ENCODE results near the gene C19orf44. TPM values are rescaled to one million over a fixed set of nuclear protein-coding genes. Genes with fewer than 3 reads are reported as not detected.

C19orf44 gene
- 1.4 and 1.7 TPM in 2 replicates for total RNA-seq (2012; rRNA removed)
- polyA plus RNA-seq (2012; rRNA removed): 3.8 and 4.1 TPM in 2 replicates
- 1.8 and 3.0 TPM in 2 replicates for polyA plus RNA-seq (2012; cell fraction: cytosol; rRNA removed)
- 8.5 and 9.5 TPM in 2 replicates for polyA plus RNA-seq (2012; cell fraction: nucleus; rRNA removed; ENCODE audit: low replicate concordance)
- Bru-seq, nascent RNA: percentile 41 among the genes with signal in this experiment
- percentile 54 among the genes with signal in this experiment for BruChase-seq, experiment 1, labeled RNA remaining after a 6-hour chase
- percentile 45 among the genes with signal in this experiment for BruChase-seq, experiment 2, labeled RNA remaining after a 2-hour chase
- long read RNA-seq, partial matches to known transcripts: 0 of 1 reads
- long read RNA-seq, other reads (novel, unspliced or antisense): 1 of 1 reads

DNA sequence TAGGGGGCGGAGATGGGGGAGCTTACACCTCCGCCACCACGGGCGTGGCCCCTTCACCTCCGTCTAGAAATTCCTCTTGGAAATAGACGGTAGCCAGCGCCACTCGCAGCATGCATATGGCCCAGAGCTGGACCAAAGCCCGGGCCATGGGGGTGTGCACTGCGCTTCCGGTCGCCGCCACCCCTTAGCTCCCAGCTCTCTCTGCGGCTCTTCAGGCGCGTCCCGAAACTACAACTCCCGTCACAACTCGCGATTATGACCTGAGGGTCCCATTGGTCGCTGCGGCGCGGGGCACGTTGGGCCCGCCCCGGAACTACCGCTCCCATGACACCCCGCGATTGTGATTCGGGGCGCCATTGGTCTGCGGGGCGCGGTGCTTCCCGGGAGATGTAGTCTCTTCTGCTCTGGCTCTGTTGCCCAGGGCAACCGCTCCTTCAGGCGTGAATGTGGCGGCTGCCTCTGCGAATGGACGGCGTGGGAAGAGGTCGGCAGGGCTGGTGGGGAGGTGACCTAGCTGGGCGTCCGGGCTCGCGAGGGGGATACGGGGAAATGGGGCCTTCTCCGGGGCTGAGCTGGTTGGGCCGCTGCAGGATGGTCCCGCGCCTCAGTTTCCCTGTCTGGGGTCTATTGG lies at the start of gene C19orf44, which contains the start of gene CALR3:
Gene C19orf44, plus strand, starts transcription at position 413 of the 631 bp plus-strand sequence. CDS start 4,399 bp downstream, outside the sequence.
Gene CALR3, minus strand, starts transcription at position 186 of the 631 bp plus-strand sequence. Its CDS starts 38 bp downstream, at position 148.
- H2AK9ac ChIP-seq (replicated peaks; ENCODE audit: low read depth, low read length, poor library complexity): peak within 1 kb of the TSS; percentile 80
- no peaks in the 10 kb centered on the region for H4K20me1 ChIP-seq (ENCODE audit: insufficient read depth, low read length)
- peak; percentile 100 for ATAC-seq (ENCODE audit: low read depth)
- peak within 1 kb of the TSS; percentile 61 for H3K4me3 ChIP-seq (ENCODE audit: insufficient read depth, low read depth, low read length)
- H3K4me1 ChIP-seq (ENCODE audit: control insufficient read depth, insufficient read depth, low read length): peaks cover 3% of the 10 kb centered on the region; the same call in 1 of the 2 replicates
- H2AFZ ChIP-seq (replicated peaks; ENCODE audit: low read length, poor library complexity): peak within 1 kb of the TSS; percentile 98
- H2BK5ac ChIP-seq (ENCODE audit: low read depth, low read length, poor library complexity, severe bottlenecking): peak within 1 kb of the TSS; percentile 27
- TF ChIP-seq MAZ (IDR thresholded peaks at IDR 0.05; ENCODE audit: borderline replicate concordance, low read depth, low read length) (peak; percentile 40; the same call in 1 of the 2 replicates), RAD21 (IDR thresholded peaks at IDR 0.05; ENCODE audit: low read length) (0 out of 2 replicates have a peak, but pooled peaks have one; percentile 14), MAFK (IDR thresholded peaks at IDR 0.05; ENCODE audit: low read depth, low read length) (no peak), RFX5 (IDR thresholded peaks at IDR 0.05; ENCODE audit: low read depth, low read length) (no peak), RCOR1 (IDR thresholded peaks at IDR 0.05; ENCODE audit: insufficient replicate concordance, low read length) (no peak), CHD1 (IDR thresholded peaks at IDR 0.05; ENCODE audit: low read depth, low read length) (no peak), MXI1 (IDR thresholded peaks at IDR 0.05; ENCODE audit: borderline replicate concordance, low read depth, low read length) (peak; percentile 81), CTCF (conservative IDR thresholded peaks at IDR 0.05; ENCODE audit: low read depth, low read length) (peak; percentile 15; the same call in 1 of the 2 replicates), USF2 (IDR thresholded peaks at IDR 0.05; ENCODE audit: low read depth, low read length) (peak; percentile 71)
- no TSS peak for BruUV-seq (replicated peaks)
- 1% methylated on average over 36 of the region's 52 CpGs; no CpG with 5 or more reads in 1 of the 2 experiments for WGBS, 2 experiments (ENCODE audit: extremely low coverage in 2 of 2, insufficient read length in 1 of 2)
- intact Hi-C loops (cut with micrococcal nuclease): no loop called here
- no peaks in the 10 kb centered on the region for H3K9me3 ChIP-seq (ENCODE audit: control insufficient read depth, insufficient read depth, low read length)
- H3K56ac ChIP-seq (ENCODE audit: extremely low read depth, insufficient read depth, low read length): no peak within 1 kb of the TSS; the same call in 1 of the 2 replicates
- H2BK20ac ChIP-seq (ENCODE audit: low read depth, low read length): no peak within 1 kb of the TSS
- H3K36me3 ChIP-seq (ENCODE audit: control insufficient read depth, insufficient read depth, low read length): peaks cover 2% of the 10 kb centered on the region
- H3K27ac ChIP-seq (ENCODE audit: insufficient read depth, low read length): peak within 1 kb of the TSS; percentile 28
- H3K23ac ChIP-seq (ENCODE audit: low read depth, low read length): peak within 1 kb of the TSS; percentile 68; the same call in 1 of the 2 replicates
- H4K8ac ChIP-seq (ENCODE audit: low read depth in 2 of 2, low read length in 2 of 2): peak within 1 kb of the TSS; percentile 99 to 100
- H2AK5ac ChIP-seq (ENCODE audit: low read depth, low read length): peak within 1 kb of the TSS; percentile 59
- H3K9me1 ChIP-seq (ENCODE audit: insufficient read depth, low read length): no peaks in the 10 kb centered on the region; the same call in 1 of the 2 replicates
- peak within 1 kb of the TSS; percentile 21; the same call in 1 of the 3 replicates for H2BK15ac ChIP-seq (ENCODE audit: low read depth, low read length)
- H2BK120ac ChIP-seq (ENCODE audit: low read depth, low read length): peak within 1 kb of the TSS; percentile 25; the same call in 1 of the 2 replicates
- DNase-seq: peak; percentile 98
- peaks cover 16 to 25% of the 10 kb centered on the region in 2 experiments for H3K79me1 ChIP-seq (ENCODE audit: low read depth in 1 of 2, low read length in 2 of 2)
- H4K91ac ChIP-seq (ENCODE audit: insufficient read depth, low read depth, low read length): peak within 1 kb of the TSS; percentile 76
- dilution Hi-C loops (cut with HindIII; ENCODE audit: low sequenced_read_pairs, unreplicated experiment): no loop called here
- H3K9ac ChIP-seq (ENCODE audit: low read depth, low read length): peak within 1 kb of the TSS; percentile 49
- no peaks in the 10 kb centered on the region for H3K27me3 ChIP-seq (ENCODE audit: control insufficient read depth, insufficient read depth, low read length)
- peak within 1 kb of the TSS; percentile 80 for H3K4ac ChIP-seq (ENCODE audit: low read depth, low read length)
- H3K18ac ChIP-seq (ENCODE audit: low read depth, low read length): peak within 1 kb of the TSS; percentile 7; the same call in 1 of the 2 replicates
- CTCF ChIA-PET: interaction anchor here (0.8 kb wide), 1 partner anchor 18 kb away, joined by 3 read pairs; no protein-coding TSS in a partner anchor
- peak within 1 kb of the TSS; percentile 89 for H3K14ac ChIP-seq (replicated peaks; ENCODE audit: low read depth, low read length)
- in situ Hi-C loops (cut with MboI; ENCODE audit: low sequenced_read_pairs): no loop called here
- H4K5ac ChIP-seq (ENCODE audit: low read depth, low read length): peak within 1 kb of the TSS; percentile 66
- POLR2A ChIA-PET (ENCODE audit: unreplicated experiment): interaction anchor here (0.6 to 1.3 kb wide), 3 partner anchors 9 to 31 kb away, joined by 3 to 8 read pairs (median 4); no protein-coding TSS in a partner anchor
- H3K4me2 ChIP-seq (ENCODE audit: low read depth, low read length): peak within 1 kb of the TSS; percentile 68

All from IMR-90 (cell line).